GM21723 (cell line): ENCODE data around the gene SDF2.
"Not testable (repeated sequence)": the region's sequence is repeated elsewhere in the genome, so short reads cannot be mapped to it uniquely, and the experiment has no call there.

ENCODE experiments used
- ATAC-seq: cut with Tn5 transposase; IDR thresholded peaks from one replicate; pipeline ENCODE4 v1.9.1; 2021; ENCODE audit warnings: mild to moderate bottlenecking, moderate library complexity; ENCODE audit not compliant: unreplicated experiment

Gene SDF2

GRCh38 chr17:28635506-28635905 is 26.2 kb downstream of the SDF2 start:
- no peak for ATAC-seq

GRCh38 chr17:28634206-28634865 is 27.4 kb downstream of the SDF2 start:
- no peak for ATAC-seq

GRCh38 chr17:28626818-28627217 is 34.9 kb downstream of the SDF2 start:
- no peak for ATAC-seq

GRCh38 chr17:28624148-28624547 is 37.6 kb downstream of the SDF2 start:
- no peak for ATAC-seq

GRCh38 chr17:28623696-28624095 is 38.0 kb downstream of the SDF2 start:
- ATAC-seq: no peak

- ATAC-seq: no peak
Measured at GRCh38 chr17:28622186-28622585, 39.5 kb downstream of the SDF2 start.

GRCh38 chr17:28620010-28620409 is 41.7 kb downstream of the SDF2 start:
- ATAC-seq: no peak

- no peak for ATAC-seq
Measured at GRCh38 chr17:28618464-28618863, 43.2 kb downstream of the SDF2 start.

- ATAC-seq: no peak
Measured at GRCh38 chr17:28616281-28616680, 45.4 kb downstream of the SDF2 start.

- ATAC-seq: no peak
Measured at GRCh38 chr17:28615260-28615940, 46.3 kb downstream of the SDF2 start.

GRCh38 chr17:28613931-28614381 is 47.8 kb downstream of the SDF2 start, which contains the start of gene RSKR:
Gene RSKR (minus strand): TSS chr17:28614185. CDS start chr17:28614161, 24 bp downstream.
- ATAC-seq: no peak

- no peak for ATAC-seq
Measured at GRCh38 chr17:28612936-28613872, 48.5 kb downstream of the SDF2 start.

GRCh38 chr17:28612531-28612930 is 49.2 kb downstream of the SDF2 start:
- ATAC-seq: no peak

GRCh38 chr17:28610376-28610775 is 51.3 kb downstream of the SDF2 start:
- ATAC-seq: no peak

GRCh38 chr17:28604031-28604430 is 57.7 kb downstream of the SDF2 start:
- ATAC-seq: not testable (repeated sequence)

GRCh38 chr17:28599311-28600184 is 62.2 kb downstream of the SDF2 start:
- peak; percentile 46 for ATAC-seq

- ATAC-seq: peak; percentile 82
Measured at GRCh38 chr17:28598799-28599310, 62.9 kb downstream of the SDF2 start, which contains the start of gene SPAG5. Gene SPAG5 (minus strand): TSS chr17:28599025. CDS start chr17:28598946, 79 bp downstream.

- peak; percentile 19 for ATAC-seq
Measured at GRCh38 chr17:28598389-28598788, 63.3 kb downstream of the SDF2 start.
